PC-3 (cell line): ENCODE data around the gene EIF4G1. TPM values are rescaled to one million over a fixed set of nuclear protein-coding genes. Genes with fewer than 3 reads are reported as not detected.

Experiments
- ATAC-seq: fragments of 200-7000 bp; cut with Tn5 transposase; 2 replicates; pipeline ENCODE4 v1.9.1; 2020; ENCODE audit warnings: mild to moderate bottlenecking, moderate library complexity
- BruUV-seq: library from RNA; stranded (reverse); fragments of 400-500 nt; replicated peaks from 2 replicates; lab custom pipeline; 2021; lab: Mats Ljungman, UMichigan
- CTCF ChIA-PET: fragments of 300-600 bp; sonication (Branson Sonifier 250); formaldehyde crosslinking; loops from one replicate; lab custom pipeline; 2022; ENCODE audit warnings: antibody characterized with exemption; lab: Charles Lee
- POLR2A ChIA-PET: fragments of 300-600 bp; sonication (Branson Sonifier 250); formaldehyde crosslinking; loops from one replicate; lab custom pipeline; 2022; ENCODE audit warnings: antibody characterized with exemption; ENCODE audit not compliant: unreplicated experiment; lab: Charles Lee
- DNase-seq: peaks from one replicate; pipeline ENCODE4 v3.0.0-alpha.2; 2015
- H2AFZ ChIP-seq: fragments of 300-600 bp; sonication (generic); 2 replicates; pipeline ENCODE4 v1.6.0; 2016; ENCODE audit warnings: antibody characterized with exemption, low read length
- H3F3A ChIP-seq: fragments of 300-600 bp; sonication (generic); one replicate; pipeline ENCODE4 v1.6.0; 2017; ENCODE audit warnings: antibody characterized with exemption, low read length, control low read depth, mild to moderate bottlenecking; ENCODE audit not compliant: unreplicated experiment
- H3K27ac ChIP-seq: fragments of 300-600 bp; sonication (generic); 2 replicates; pipeline ENCODE4 v1.5.1; 2016; ENCODE audit warnings: mild to moderate bottlenecking, low read length
- H3K27me3 ChIP-seq: fragments of 300-600 bp; sonication (generic); 2 replicates; pipeline ENCODE4 v1.6.1; 2016; ENCODE audit warnings: low read length, mixed read lengths
- H3K36me3 ChIP-seq: fragments of 300-600 bp; sonication (generic); 2 replicates; pipeline ENCODE4 v1.6.1; 2016; ENCODE audit warnings: low read depth, mixed run types, low read length, mixed read lengths
- H3K4me1 ChIP-seq: fragments of 300-600 bp; sonication (generic); 2 replicates; pipeline ENCODE4 v1.5.1; 2016; ENCODE audit warnings: low read length; ENCODE audit not compliant: insufficient read depth
- H3K4me2 ChIP-seq: fragments of 300-600 bp; sonication (generic); 2 replicates; pipeline ENCODE4 v1.6.0; 2016; ENCODE audit warnings: low read length
- H3K4me3 ChIP-seq: fragments of 300-600 bp; sonication (generic); 2 replicates; pipeline ENCODE4 v1.5.1; 2016; ENCODE audit warnings: mild to moderate bottlenecking, low read length, mixed read lengths
- H3K79me2 ChIP-seq: fragments of 300-600 bp; sonication (generic); 2 replicates; pipeline ENCODE4 v1.6.1; 2017; ENCODE audit warnings: low read length, mixed read lengths
- H3K9ac ChIP-seq: fragments of 300-600 bp; sonication (generic); 2 replicates; pipeline ENCODE4 v1.6.0; 2016; ENCODE audit warnings: mild to moderate bottlenecking, low read length
- H3K9me2 ChIP-seq: fragments of 300-600 bp; sonication (generic); replicated peaks from 2 replicates; pipeline ENCODE4 v1.6.1; 2016; ENCODE audit warnings: mixed run types, low read length, mixed read lengths
- H3K9me3 ChIP-seq: fragments of 300-600 bp; sonication (generic); 2 replicates; pipeline ENCODE4 v1.6.1; 2016; ENCODE audit warnings: low read length, mixed read lengths
- H4K20me1 ChIP-seq: fragments of 300-600 bp; sonication (generic); 2 replicates; pipeline ENCODE4 v1.6.1; 2016; ENCODE audit warnings: low read length, mixed read lengths
- CTCF ChIP-seq: fragments of 300-600 bp; sonication (generic); conservative IDR thresholded peaks from 2 replicates; pipeline ENCODE4 v1.5.1; 2017; ENCODE audit warnings: antibody characterized with exemption, low read depth, mild to moderate bottlenecking, low read length
- EZH2 ChIP-seq: fragments of 300-600 bp; sonication (generic); IDR thresholded peaks from one replicate; pipeline ENCODE4 v1.6.1; 2017; ENCODE audit warnings: antibody characterized with exemption, mild to moderate bottlenecking, low read length; ENCODE audit not compliant: unreplicated experiment
- EZH2phosphoT487 ChIP-seq: fragments of 300-600 bp; sonication (generic); IDR thresholded peaks from 2 replicates; pipeline ENCODE4 v1.6.1; 2018; ENCODE audit warnings: mild to moderate bottlenecking, antibody characterized with exemption, low read length, borderline replicate concordance
- intact Hi-C: fragments of 100-400 bp; cut with micrococcal nuclease; formaldehyde crosslinking; loops from 2 replicates; pipeline ENCODE4 v1.9.0; 2023
- total RNA-seq: library from RNA; depleted of rRNA; stranded (reverse); fragments of >200 nt; gene quantifications from 2 replicates; pipeline ENCODE4 v1.2.3, GENCODE V29; 2014

The EIF4G1 gene
- total RNA-seq, 1 experiment from 2014 or later = 463 TPM

GRCh38 chr3:184336547-184337398 lies 22.4 kb downstream of the EIF4G1 start:
- BruUV-seq = TSS peak; percentile 17

GRCh38 chr3:184337399-184337714 lies 23.0 kb downstream of the EIF4G1 start, which contains the start of gene FAM131A:
FAM131A (plus strand) TSS chr3:184337600; CDS start chr3:184337631, 31 bp downstream.
- POLR2A ChIA-PET = no interaction called here
- H3F3A ChIP-seq = peaks cover 24% of the 10 kb centered on the region
- peaks cover 28% of the 10 kb centered on the region for H3K79me2 ChIP-seq
- no peak for TF ChIP-seq EZH2phosphoT487
- no peak for TF ChIP-seq EZH2
- no peak for TF ChIP-seq CTCF
- peaks cover 48% of the 10 kb centered on the region for H3K4me1 ChIP-seq
- DNase-seq (no peak), ATAC-seq (no peak)
- intact Hi-C loops = loop anchor here (2.0 kb wide), 1 partner anchor 25 kb away; no protein-coding TSS in a partner anchor
- CTCF ChIA-PET = no interaction called here
- H3K9ac ChIP-seq = peak within 1 kb of the TSS; percentile 89
- H3K9me2 ChIP-seq = no peaks in the 10 kb centered on the region
- H3K27ac ChIP-seq = peak within 1 kb of the TSS; percentile 95
- H3K27me3 ChIP-seq = no peaks in the 10 kb centered on the region
- H2AFZ ChIP-seq = peak within 1 kb of the TSS; percentile 13; the same call in 1 of the 2 replicates
- H3K4me3 ChIP-seq = peak within 1 kb of the TSS; percentile 71
- BruUV-seq = no TSS peak
- no peaks in the 10 kb centered on the region for H4K20me1 ChIP-seq
- H3K9me3 ChIP-seq = no peaks in the 10 kb centered on the region
- peaks cover 22% of the 10 kb centered on the region; the same call in 1 of the 2 replicates for H3K36me3 ChIP-seq
- peak within 1 kb of the TSS; percentile 98 for H3K4me2 ChIP-seq

More at GRCh38 chr3:184336547-184337398, 22.4 kb downstream of the EIF4G1 start:
- peak overlapping the region; percentile 13; the same call in 1 of the 2 replicates for H2AFZ ChIP-seq
- H3K9ac ChIP-seq = peak overlapping the region; percentile 89
- no peak for TF ChIP-seq EZH2
- TF ChIP-seq CTCF = no peak
- TF ChIP-seq EZH2phosphoT487 = no peak
- peak overlapping the region; percentile 95 for H3K27ac ChIP-seq
- H3K4me2 ChIP-seq = peak overlapping the region; percentile 98
- H3K27me3 ChIP-seq = no peaks in the 10 kb centered on the region
- POLR2A ChIA-PET = no interaction called here
- H3F3A ChIP-seq = peaks cover 28% of the 10 kb centered on the region
- H3K9me2 ChIP-seq = no peaks in the 10 kb centered on the region
- CTCF ChIA-PET = no interaction called here
- peaks cover 54% of the 10 kb centered on the region for H3K4me1 ChIP-seq
- DNase-seq (peak; percentile 48), ATAC-seq (no peak)
- no peaks in the 10 kb centered on the region for H4K20me1 ChIP-seq
- H3K79me2 ChIP-seq = peaks cover 34% of the 10 kb centered on the region
- peaks cover 26% of the 10 kb centered on the region for H3K36me3 ChIP-seq
- peak overlapping the region; percentile 71 for H3K4me3 ChIP-seq
- H3K9me3 ChIP-seq = no peaks in the 10 kb centered on the region
- intact Hi-C loops = loop anchor here (2.0 kb wide), 1 partner anchor 26 kb away; no protein-coding TSS in a partner anchor

- Histone ChIP-seq H3K79me2 (peaks cover 24% of the 10 kb centered on the region), H3K27me3 (no peaks in the 10 kb centered on the region), H3K4me1 (peaks cover 41% of the 10 kb centered on the region), H3K9me3 (no peaks in the 10 kb centered on the region), H4K20me1 (no peaks in the 10 kb centered on the region), H3K36me3 (peaks cover 16% of the 10 kb centered on the region; the same call in 1 of the 2 replicates), H2AFZ (no peak overlapping the region), H3K27ac (no peak overlapping the region), H3F3A (peaks cover 20% of the 10 kb centered on the region), H3K9me2 (no peaks in the 10 kb centered on the region), H3K4me2 (no peak overlapping the region), H3K4me3 (no peak overlapping the region), H3K9ac (no peak overlapping the region)
- intact Hi-C loops = loop anchor here (2.0 kb wide), 1 partner anchor 25 kb away; no protein-coding TSS in a partner anchor
- TF ChIP-seq EZH2 = no peak
- TF ChIP-seq CTCF = no peak
- TF ChIP-seq EZH2phosphoT487 = no peak
- ChIA-PET CTCF (no interaction called here), POLR2A (no interaction called here)
- DNase-seq (no peak), ATAC-seq (no peak)
- no TSS peak for BruUV-seq
Observed at GRCh38 chr3:184337981-184338380, 23.6 kb downstream of the EIF4G1 start.
